K562 (cell line): Measurements from ENCODE around the gene SEPTIN12. TPM values are rescaled to one million over a fixed set of nuclear protein-coding genes. Genes with fewer than 3 reads are reported as not detected.

Source experiments
- ATAC-seq: fragments of 200-7000 bp; cut with Tn5 transposase; 3 replicates; pipeline ENCODE4 v1.9.1; 2020; ENCODE audit warnings: moderate library complexity
- BruUV-seq: library from RNA; stranded (reverse); fragments of 400-500 nt; replicated peaks from 2 replicates; lab custom pipeline; 2021; lab: Mats Ljungman, UMichigan
- CTCF ChIA-PET: fragments of 300-600 bp; formaldehyde crosslinking; extraction: SDS; loops from one replicate; lab custom pipeline; 2021; ENCODE audit warnings: low intra/inter-chr PET ratio; lab: Yijun Ruan, JAX
- POLR2A ChIA-PET: fragments of 300-600, 350-650 bp; sonication (Branson Sonifier 250); formaldehyde crosslinking; extraction: SDS; loops from one replicate; lab custom pipeline; 2021; ENCODE audit warnings: antibody characterized with exemption, inconsistent platforms; lab: Yijun Ruan, JAX
- DNase-seq, 4 experiments: peaks; one replicate each; pipeline versions ENCODE4 v3.0.0 to v3.0.0-alpha.2; 2011 to 2018; ENCODE audit warnings: low spot score in 3 of 4, mixed read lengths in 3 of 4; ENCODE audit errors: extremely low read depth in 1 of 4
- FAIRE-seq: peaks from 2 replicates; lab custom pipeline; 2011; peaks lifted over from hg19 to GRCh38; lab: Jason Lieb, UNC
- H2AFZ ChIP-seq: 2 replicates; pipeline ENCODE4 v1.6.0; 2011; ENCODE audit warnings: low read depth, low read length, control low read depth, inconsistent platforms
- H3K27ac ChIP-seq: fragments of 200-600 bp; 3 replicates; pipeline ENCODE4 v1.8.0; 2011; ENCODE audit warnings: low read depth, mild to moderate bottlenecking, control low read depth, inconsistent platforms, low read length, moderate library complexity, mixed read lengths; ENCODE audit errors: extremely low read depth
- H3K27me3 ChIP-seq, 2 experiments: fragments of 300-600 bp in 1 of 2; 2 replicates in 1 of 2; 3 replicates in 1 of 2; pipeline versions ENCODE4 v1.6.0 to v1.8.0; 2011; ENCODE audit warnings: inconsistent platforms in 2 of 2, low read length in 2 of 2, mild to moderate bottlenecking in 1 of 2, mixed read lengths in 1 of 2, moderate library complexity in 1 of 2; ENCODE audit not compliant: control insufficient read depth in 2 of 2, insufficient read depth in 2 of 2
- H3K36me3 ChIP-seq: fragments of 300-600 bp; 3 replicates; pipeline ENCODE4 v1.8.0; 2011; ENCODE audit warnings: mild to moderate bottlenecking, low read length, inconsistent platforms; ENCODE audit not compliant: control insufficient read depth, insufficient read depth
- H3K4me1 ChIP-seq, 2 experiments: fragments of 200-600 bp in 1 of 2; replicated peaks in 1 of 2; 2 replicates in 1 of 2; 3 replicates in 1 of 2; pipeline versions ENCODE4 v1.5.1 to v1.8.0; 2011; ENCODE audit warnings: inconsistent platforms in 2 of 2, low read length in 2 of 2, mild to moderate bottlenecking in 1 of 2, mixed read lengths in 1 of 2, moderate library complexity in 1 of 2; ENCODE audit not compliant: control insufficient read depth in 2 of 2, insufficient read depth in 2 of 2
- H3K4me2 ChIP-seq: 2 replicates; pipeline ENCODE4 v1.6.1; 2011; ENCODE audit warnings: low read length, control low read depth, inconsistent platforms, mixed read lengths; ENCODE audit not compliant: insufficient read depth
- H3K4me3 ChIP-seq: fragments of 200-600 bp; sonication (generic), shearing (Covaris generic); 2 replicates; pipeline ENCODE4 v1.5.1; 2016; ENCODE audit warnings: control low read depth, inconsistent platforms
- H3K79me2 ChIP-seq: fragments of 200-600 bp; 3 replicates; pipeline ENCODE4 v1.8.0; 2011; ENCODE audit warnings: low read length, inconsistent platforms; ENCODE audit not compliant: control insufficient read depth, insufficient read depth
- H3K9ac ChIP-seq, 2 experiments: 2 replicates each; pipeline versions ENCODE4 v1.6.0 to v1.6.1; 2011; ENCODE audit warnings: low read depth in 2 of 2, low read length in 2 of 2, control low read depth in 1 of 2, inconsistent platforms in 1 of 2, mild to moderate bottlenecking in 1 of 2, mixed read lengths in 1 of 2; ENCODE audit not compliant: insufficient read depth in 1 of 2
- H3K9me1 ChIP-seq: one replicate; pipeline ENCODE4 v1.6.0; 2011; ENCODE audit warnings: inconsistent platforms, mild to moderate bottlenecking, low read length, moderate library complexity; ENCODE audit not compliant: control insufficient read depth, insufficient read depth
- H3K9me3 ChIP-seq: replicated peaks from 2 replicates; pipeline ENCODE4 v1.5.1; 2011; ENCODE audit warnings: low read depth, low read length, inconsistent platforms; ENCODE audit not compliant: control insufficient read depth, insufficient read depth
- H4K20me1 ChIP-seq: replicated peaks from 2 replicates; pipeline ENCODE4 v1.6.1; 2011; ENCODE audit warnings: low read length, inconsistent platforms, mixed read lengths; ENCODE audit not compliant: control insufficient read depth, insufficient read depth
- ARID4B ChIP-seq: sonication (generic); formaldehyde crosslinking; IDR thresholded peaks from 2 replicates; pipeline ENCODE4 v1.8.0; 2022; ENCODE audit warnings: mild to moderate bottlenecking, missing genetic modification reagents
- CTCF ChIP-seq, 3 experiments: IDR thresholded peaks in 2 of 3; conservative IDR thresholded peaks in 1 of 3; 2 replicates each; pipeline ENCODE4 v1.5.1; 2011 to 2012; ENCODE audit warnings: low read length in 3 of 3, mild to moderate bottlenecking in 3 of 3, control low read depth in 2 of 3, improper control_type of control experiment in 1 of 3, inconsistent platforms in 1 of 3, low read depth in 1 of 3, mixed read lengths in 1 of 3, moderate library complexity in 1 of 3; ENCODE audit not compliant: insufficient read depth in 2 of 3
- EGR1 ChIP-seq: fragments of 450-650 bp; conservative IDR thresholded peaks from 2 replicates; pipeline ENCODE4 v1.6.1; 2017; ENCODE audit warnings: mild to moderate bottlenecking
- ETV1 ChIP-seq: fragments of 450-650 bp; conservative IDR thresholded peaks from 2 replicates; pipeline ENCODE4 v1.6.1; 2016; ENCODE audit warnings: missing genetic modification characterization, control low read depth, low read depth, missing compliant biosample characterization
- FOS ChIP-seq: IDR thresholded peaks from 3 replicates; pipeline ENCODE4 v1.6.1; 2011; ENCODE audit not compliant: insufficient read length; ENCODE audit errors: extremely low read depth
- GATAD2B ChIP-seq: fragments of 450-650 bp; IDR thresholded peaks from 2 replicates; pipeline ENCODE4 v1.6.1; 2017; ENCODE audit warnings: mild to moderate bottlenecking, borderline replicate concordance
- NONO ChIP-seq, 2 experiments: fragments of 200-400 bp in 1 of 2; fragments of 450-650 bp in 1 of 2; formaldehyde crosslinking in 1 of 2; IDR thresholded peaks; 2 replicates each; pipeline ENCODE4 v1.6.1; 2017; ENCODE audit warnings: low read depth in 2 of 2, mild to moderate bottlenecking in 2 of 2, moderate library complexity in 2 of 2, low read length in 1 of 2
- RBM17 ChIP-seq: fragments of 200-400 bp; formaldehyde crosslinking; IDR thresholded peaks from 2 replicates; pipeline ENCODE4 v1.6.1; 2017; ENCODE audit warnings: low read depth, mild to moderate bottlenecking, low read length, borderline replicate concordance
- ZNF444 ChIP-seq: fragments of 250-450 bp; sonication (Bioruptor Pico); IDR thresholded peaks from 2 replicates; pipeline ENCODE4 v1.4.0; 2020; ENCODE audit warnings: mild to moderate bottlenecking, moderate library complexity
- WGBS: fragments of 100-300 bp; shearing (Covaris generic); methylation state at CpG from one replicate; pipeline ENCODE4 v1.1.6; 2016; ENCODE audit warnings: low coverage, mixed read lengths; ENCODE audit not compliant: insufficient coverage; ENCODE audit errors: missing lambda C conversion rate; 5-methylcytosine and 5-hydroxymethylcytosine counted together
- in situ Hi-C: fragments of 300-500 bp; cut with MboI; formaldehyde crosslinking; loops from 4 replicates; pipeline ENCODE4 v1.15.0; 2018; ENCODE audit warnings: inconsistent platforms, mixed read lengths
- intact Hi-C: fragments of 100-400 bp; cut with micrococcal nuclease; formaldehyde crosslinking; loops from 2 replicates; pipeline ENCODE4 v1.14.2; 2022
- polyA plus RNA-seq, 8 experiments: library from polyadenylated mRNA; depleted of rRNA in 4 of 8; stranded (reverse) in 5 of 8; unstranded in 3 of 8; fragments of >200 nt; fragmentation: Nextera tagmentation in 2 of 8; fragmentation: Illumina TruSeq in 1 of 8; extraction: Ambion mirVana in 2 of 8; extraction: Trizol in 1 of 8; gene quantifications; 2 replicates each; pipeline versions ENCODE4 v1.2.1 to v1.2.3, GENCODE V29; 2011 to 2014; ENCODE audit warnings: inconsistent platforms in 1 of 8, missing spikeins in 1 of 8
- total RNA-seq, 7 experiments: library from RNA; depleted of rRNA in 6 of 7; stranded (reverse); fragments of >200 nt in 6 of 7; fragmentation: Illumina TruSeq in 2 of 7; extraction: Trizol in 2 of 7; gene quantifications; 2 replicates each; pipeline versions ENCODE4 v1.2.1 to v1.2.3, GENCODE V29; 2011 to 2021; ENCODE audit warnings: low replicate concordance in 1 of 7
- TF ChIP-seq, protein P1 (sequence below): fragments of 250-450 bp; sonication (Bioruptor Pico); IDR thresholded peaks from 2 replicates; pipeline ENCODE4 v1.4.0; 2020; ENCODE audit warnings: mild to moderate bottlenecking, moderate library complexity, borderline replicate concordance

SEPTIN12 gene
- total and polyA plus RNA-seq, 9 of the 15 experiments (the other 6 are each of a cell fraction or from before 2014, with no cell fraction given) = not detected

DNA sequence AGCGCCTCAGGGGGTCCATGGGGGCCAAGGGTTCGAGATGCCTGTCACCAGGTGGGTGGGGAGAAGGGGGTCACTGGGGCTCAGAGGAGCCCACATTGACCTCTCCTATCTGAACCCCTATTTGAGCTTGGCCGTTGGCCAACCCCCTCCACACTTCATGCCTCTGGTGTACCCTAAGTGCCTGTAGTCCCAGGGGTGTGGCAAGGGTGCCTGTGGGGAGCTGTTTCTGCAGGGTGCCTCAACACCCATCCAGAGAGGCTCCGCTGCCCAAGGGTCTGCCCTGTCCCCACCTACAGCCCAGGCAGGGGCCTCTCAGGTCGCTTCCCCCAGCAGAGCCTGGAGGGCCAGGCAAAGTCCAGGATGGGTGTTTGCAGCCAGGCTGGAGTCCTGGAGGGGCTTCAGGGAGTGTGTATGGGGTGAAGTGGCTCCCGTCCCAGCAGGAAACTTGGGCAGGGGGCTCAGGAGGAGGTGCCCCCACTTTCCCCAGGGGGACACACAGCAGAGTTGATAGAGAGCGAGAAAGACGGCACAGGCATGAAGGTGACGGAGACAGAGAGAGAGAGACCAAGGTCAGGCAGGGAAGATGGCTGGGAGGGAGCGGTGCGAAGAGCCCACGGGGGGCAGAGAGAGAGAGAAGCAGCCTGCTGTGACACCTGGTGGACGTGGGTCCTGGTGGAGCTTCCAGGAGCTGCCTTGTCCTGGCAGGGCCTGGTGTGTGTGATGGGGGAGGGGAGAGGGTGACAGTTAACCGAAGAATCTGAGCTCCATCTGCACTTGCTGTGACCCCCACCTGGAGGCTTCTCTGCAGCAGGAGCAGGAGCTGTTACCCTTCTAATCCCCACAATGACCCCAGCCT, at the start of gene SEPTIN12 (continued):
- TF ChIP-seq, protein P1, sequence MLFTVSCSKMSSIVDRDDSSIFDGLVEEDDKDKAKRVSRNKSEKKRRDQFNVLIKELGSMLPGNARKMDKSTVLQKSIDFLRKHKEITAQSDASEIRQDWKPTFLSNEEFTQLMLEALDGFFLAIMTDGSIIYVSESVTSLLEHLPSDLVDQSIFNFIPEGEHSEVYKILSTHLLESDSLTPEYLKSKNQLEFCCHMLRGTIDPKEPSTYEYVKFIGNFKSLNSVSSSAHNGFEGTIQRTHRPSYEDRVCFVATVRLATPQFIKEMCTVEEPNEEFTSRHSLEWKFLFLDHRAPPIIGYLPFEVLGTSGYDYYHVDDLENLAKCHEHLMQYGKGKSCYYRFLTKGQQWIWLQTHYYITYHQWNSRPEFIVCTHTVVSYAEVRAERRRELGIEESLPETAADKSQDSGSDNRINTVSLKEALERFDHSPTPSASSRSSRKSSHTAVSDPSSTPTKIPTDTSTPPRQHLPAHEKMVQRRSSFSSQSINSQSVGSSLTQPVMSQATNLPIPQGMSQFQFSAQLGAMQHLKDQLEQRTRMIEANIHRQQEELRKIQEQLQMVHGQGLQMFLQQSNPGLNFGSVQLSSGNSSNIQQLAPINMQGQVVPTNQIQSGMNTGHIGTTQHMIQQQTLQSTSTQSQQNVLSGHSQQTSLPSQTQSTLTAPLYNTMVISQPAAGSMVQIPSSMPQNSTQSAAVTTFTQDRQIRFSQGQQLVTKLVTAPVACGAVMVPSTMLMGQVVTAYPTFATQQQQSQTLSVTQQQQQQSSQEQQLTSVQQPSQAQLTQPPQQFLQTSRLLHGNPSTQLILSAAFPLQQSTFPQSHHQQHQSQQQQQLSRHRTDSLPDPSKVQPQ (CRISPR knock-in tag) = no peak
- peak in 1 of 3 experiments; percentile 21; a peak in 1 of 6 replicates for TF ChIP-seq CTCF (IDR thresholded peaks at IDR 0.05 in 2 of 3, conservative IDR thresholded peaks at IDR 0.05 in 1 of 3; ENCODE audit: insufficient read depth in 2 of 3, low read depth in 1 of 3, low read length in 3 of 3)
- no peak for TF ChIP-seq RBM17

GRCh38 chr16:4836727-4837126, 48.6 kb upstream of the SEPTIN12 start:
- Histone ChIP-seq H3K27ac (no peak overlapping the region), H3K4me3 (no peak overlapping the region), H3K4me2 (no peak overlapping the region), H4K20me1 (peaks cover 11% of the 10 kb centered on the region), H3K27me3 (no peaks in the 10 kb centered on the region), H3K9ac (no peak overlapping the region), H3K4me1 (peaks cover 7 to 11% of the 10 kb centered on the region in 2 experiments; a peak in 4 of 5 replicates), H2AFZ (no peak overlapping the region), H3K9me3 (no peaks in the 10 kb centered on the region), H3K79me2 (peaks cover 27% of the 10 kb centered on the region), H3K36me3 (peaks cover 92% of the 10 kb centered on the region), H3K9me1 (no peaks in the 10 kb centered on the region)
- ChIA-PET POLR2A (interaction anchor here (0.7 to 1.2 kb wide), 3 partner anchors 10 to 15 kb away, joined by 3 read pairs; no protein-coding TSS in a partner anchor), CTCF (no interaction called here)
- 87% methylated on average over 2 of the region's 2 CpGs for WGBS
- no peak for FAIRE-seq
- ATAC-seq = no peak
- in situ Hi-C loops = no loop called here
- intact Hi-C loops = no loop called here
- no TSS peak for BruUV-seq
- no peak for DNase-seq
- TF ChIP-seq NONO (IDR thresholded peaks at IDR 0.05; ENCODE audit: low read depth in 2 of 2, low read length in 1 of 2) (no peak), EGR1 (no peak), ZNF444 (no peak), GATAD2B (no peak), FOS (no peak), ARID4B (no peak), ETV1 (no peak)
